HuH-7.5 (cell line): ENCODE results near the gene ANKRD13D.

Source experiments
- DNase-seq: peaks from one replicate; pipeline ENCODE4 v3.0.0; 2011; ENCODE audit warnings: low spot score

The ANKRD13D gene

GRCh38 chr11:67285541-67286498 lies 3.3 kb upstream of the ANKRD13D start:
- DNase-seq: no peak

GRCh38 chr11:67286621-67287333 lies 2.3 kb upstream of the ANKRD13D start:
- no peak for DNase-seq

- DNase-seq: no peak
These were observed 1.5 kb upstream of the ANKRD13D start for GRCh38 chr11:67287355-67288197.

GRCh38 chr11:67288198-67288451 lies 978 bp upstream of the ANKRD13D start:
- no peak for DNase-seq

- DNase-seq: peak; percentile 100
These were observed 464 bp upstream of the ANKRD13D start for GRCh38 chr11:67288452-67289225.

GRCh38 chr11:67289651-67290479 lies 762 bp downstream of the ANKRD13D start:
- DNase-seq: no peak

GRCh38 chr11:67290801-67291200 lies 1.7 kb downstream of the ANKRD13D start:
- DNase-seq: no peak

- DNase-seq: no peak
These were observed 2.6 kb downstream of the ANKRD13D start for GRCh38 chr11:67291481-67292381.

- no peak for DNase-seq
These were observed 3.6 kb downstream of the ANKRD13D start for GRCh38 chr11:67292671-67293070.

- DNase-seq: no peak
These were observed 4.0 kb downstream of the ANKRD13D start for GRCh38 chr11:67293090-67293489.

- no peak for DNase-seq
These were observed 6.7 kb downstream of the ANKRD13D start for GRCh38 chr11:67295846-67296245.

GRCh38 chr11:67298786-67299185 lies 9.7 kb downstream of the ANKRD13D start:
- DNase-seq: no peak

- DNase-seq: no peak
These were observed 10.5 kb downstream of the ANKRD13D start for GRCh38 chr11:67299471-67300191.

- DNase-seq: no peak
These were observed 11.2 kb downstream of the ANKRD13D start for GRCh38 chr11:67300256-67300755.

- no peak for DNase-seq
These were observed 11.7 kb downstream of the ANKRD13D start for GRCh38 chr11:67300756-67301312.

GRCh38 chr11:67301313-67301921 lies 12.3 kb downstream of the ANKRD13D start:
- DNase-seq: no peak

- DNase-seq: no peak
These were observed 12.9 kb downstream of the ANKRD13D start for GRCh38 chr11:67301951-67302516.
